ENCODE measurements around the gene PSMA3. TPM values are rescaled to one million over a fixed set of nuclear protein-coding genes. Genes with fewer than 3 reads are reported as not detected.

The PSMA3 gene
- total and polyA plus RNA-seq, 3 experiments from 2014 or later: 150 to 343 (median 334) TPM

DNA sequence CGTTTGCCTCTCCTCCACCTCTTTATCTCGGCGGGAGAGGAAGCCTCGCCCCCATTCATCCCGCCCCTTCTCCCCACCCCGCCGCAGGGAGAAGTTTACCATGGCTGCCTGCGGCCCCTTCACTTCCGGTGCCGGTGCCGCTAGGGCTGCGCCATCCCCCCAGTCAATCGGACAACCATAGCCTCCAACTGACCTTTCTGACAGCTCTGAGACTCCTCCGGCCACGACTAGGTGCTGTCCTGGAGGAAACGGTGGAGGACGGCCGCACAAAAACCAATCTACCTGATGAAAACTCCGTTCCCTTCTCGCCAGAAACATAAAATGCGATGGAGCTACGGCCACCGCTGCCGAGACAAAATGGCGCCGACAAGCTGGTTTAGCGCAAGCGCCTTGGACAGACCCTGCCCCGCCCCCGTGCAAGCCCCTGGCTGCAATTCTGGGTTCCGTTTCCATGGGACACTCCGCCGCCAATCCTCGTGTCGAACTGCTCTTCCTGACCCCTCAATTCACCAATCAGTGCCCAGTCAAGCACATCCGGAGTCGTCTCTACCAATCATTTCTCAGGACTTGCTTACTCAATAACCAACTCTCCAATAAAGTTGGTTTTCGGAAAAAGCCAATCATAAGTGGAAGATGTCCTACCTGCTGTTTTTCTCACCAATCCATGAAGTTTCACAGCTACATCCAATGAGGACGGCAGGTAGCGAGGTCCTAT lies 53.3 kb downstream of the PSMA3 start:
- Mint-ChIP-seq H3K4me3 (no peak overlapping the region), H3K9me3 (no peaks in the 10 kb centered on the region), H3K27me3 (peaks cover 0 to 1% of the 10 kb centered on the region in 2 donors), H3K36me3 (peaks cover 4 to 53% (median 7%) of the 10 kb centered on the region in 3 donors), H3K4me1 (peaks cover 49 to 68% (median 64%) of the 10 kb centered on the region in 3 donors), H3K27ac (no peak overlapping the region)
- CTCF ChIA-PET: interaction anchor here (0.8 to 3.5 kb wide), 10 partner anchors 8 to 1029 kb away, joined by 3 to 9 read pairs (median 4); partner anchors contain the start of genes AP5M1, EXOC5, KIAA0586 and PSMA3
- Histone ChIP-seq H3K36me3 (ENCODE audit: insufficient read depth, low read length) (peaks cover 15% of the 10 kb centered on the region), H3K4me1 (ENCODE audit: insufficient read depth, low read length) (peaks cover 46% of the 10 kb centered on the region), H3K27me3 (ENCODE audit: insufficient read depth, low read length, poor library complexity, severe bottlenecking) (no peaks in the 10 kb centered on the region), H3K4me3 (ENCODE audit: low read length) (peak overlapping the region; percentile 86), H3K27ac (ENCODE audit: low read depth, low read length) (peak overlapping the region; percentile 96), H3K9me3 (ENCODE audit: low read length) (no peaks in the 10 kb centered on the region)
- peak; percentile 98 to 99 (median 99) for DNase-seq
- POLR2A ChIA-PET: interaction anchor here (0.5 to 2.9 kb wide), 20 partner anchors 8 to 1951 kb away, joined by 3 to 37 read pairs (median 5); partner anchors contain the start of genes ACTR10, KIAA0586, PPM1A and PSMA3

DNA sequence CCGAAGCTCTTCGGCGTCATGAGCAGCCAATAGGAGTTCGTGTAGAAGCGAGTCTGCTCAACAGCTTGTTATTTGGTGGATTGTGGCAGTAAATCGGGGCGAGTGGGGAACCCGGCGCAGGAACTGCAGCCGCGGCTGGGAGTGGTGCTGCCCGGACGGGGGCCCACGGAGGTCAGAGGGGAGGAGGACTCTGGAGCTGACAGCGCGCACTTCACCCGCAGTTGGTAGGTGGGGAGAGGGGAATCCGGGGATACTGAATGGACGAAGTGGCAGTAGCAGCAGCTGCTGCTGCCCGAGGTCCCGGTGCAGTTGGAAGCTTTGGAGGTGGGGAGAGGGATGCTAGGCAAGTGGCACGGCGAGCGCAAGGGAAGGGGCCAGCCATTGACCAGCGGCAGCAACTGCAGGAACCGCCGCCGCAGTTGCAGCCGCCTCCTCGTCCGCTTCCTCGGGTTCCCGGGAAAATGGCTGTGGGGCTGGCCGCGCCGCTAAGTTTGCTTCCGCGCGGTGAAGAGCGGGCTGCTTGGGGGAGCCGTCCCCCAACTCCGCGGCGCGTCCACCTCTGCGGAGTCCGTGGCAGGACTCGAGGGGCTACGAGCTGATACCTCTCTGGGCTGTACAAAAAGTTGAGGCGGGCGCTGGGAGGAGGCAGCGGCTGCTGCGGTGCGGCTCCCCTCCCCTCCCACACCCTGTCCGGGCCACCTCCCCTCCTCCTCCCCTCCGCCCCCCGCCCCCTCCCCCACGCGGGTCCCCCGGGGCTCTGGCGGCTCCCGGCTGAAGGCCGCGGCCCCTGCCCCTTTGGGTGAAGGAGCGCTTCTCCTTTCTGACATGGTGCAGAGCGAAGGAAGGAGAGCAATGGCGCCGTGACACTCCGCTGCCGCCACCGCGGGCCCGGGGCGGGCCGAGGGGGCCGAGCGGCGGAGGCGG lies 54.1 kb downstream of the PSMA3 start, which contains the start of gene ARID4A:
Gene ARID4A (plus strand): TSS at position 79 of the 924 bp plus-strand sequence. CDS start 1,300 bp downstream, outside the sequence.
- Mint-ChIP-seq H3K27me3 (peaks cover 0 to 1% of the 10 kb centered on the region in 2 donors), H3K36me3 (peaks cover 4 to 52% (median 7%) of the 10 kb centered on the region in 3 donors), H3K27ac (peak within 1 kb of the TSS in 3 of 8 donors; percentile 88 to 97 (median 95)), H3K4me1 (peaks cover 49 to 68% (median 64%) of the 10 kb centered on the region in 3 donors), H3K4me3 (peak within 1 kb of the TSS; percentile 93 to 99 (median 98)), H3K9me3 (no peaks in the 10 kb centered on the region)
- H3K27ac ChIP-seq (ENCODE audit: low read depth, low read length): peak within 1 kb of the TSS; percentile 96
- H3K9me3 ChIP-seq (ENCODE audit: low read length): no peaks in the 10 kb centered on the region
- peaks cover 17% of the 10 kb centered on the region for H3K36me3 ChIP-seq (ENCODE audit: insufficient read depth, low read length)
- DNase-seq: peak; percentile 28 to 94 (median 72)
- peak within 1 kb of the TSS; percentile 86 for H3K4me3 ChIP-seq (ENCODE audit: low read length)
- H3K27me3 ChIP-seq (ENCODE audit: insufficient read depth, low read length, poor library complexity, severe bottlenecking): no peaks in the 10 kb centered on the region
- POLR2A ChIA-PET: interaction anchor here (0.5 to 2.9 kb wide), 19 partner anchors 9 to 1950 kb away, joined by 3 to 37 read pairs (median 5); partner anchors contain the start of genes ACTR10, KIAA0586, PPM1A and PSMA3
- peaks cover 44% of the 10 kb centered on the region for H3K4me1 ChIP-seq (ENCODE audit: insufficient read depth, low read length)
- CTCF ChIA-PET: interaction anchor here (0.8 to 3.5 kb wide), 11 partner anchors 7 to 1030 kb away, joined by 3 to 9 read pairs (median 4); partner anchors contain the start of genes AP5M1, EXOC5, KIAA0586 and PSMA3

DNA sequence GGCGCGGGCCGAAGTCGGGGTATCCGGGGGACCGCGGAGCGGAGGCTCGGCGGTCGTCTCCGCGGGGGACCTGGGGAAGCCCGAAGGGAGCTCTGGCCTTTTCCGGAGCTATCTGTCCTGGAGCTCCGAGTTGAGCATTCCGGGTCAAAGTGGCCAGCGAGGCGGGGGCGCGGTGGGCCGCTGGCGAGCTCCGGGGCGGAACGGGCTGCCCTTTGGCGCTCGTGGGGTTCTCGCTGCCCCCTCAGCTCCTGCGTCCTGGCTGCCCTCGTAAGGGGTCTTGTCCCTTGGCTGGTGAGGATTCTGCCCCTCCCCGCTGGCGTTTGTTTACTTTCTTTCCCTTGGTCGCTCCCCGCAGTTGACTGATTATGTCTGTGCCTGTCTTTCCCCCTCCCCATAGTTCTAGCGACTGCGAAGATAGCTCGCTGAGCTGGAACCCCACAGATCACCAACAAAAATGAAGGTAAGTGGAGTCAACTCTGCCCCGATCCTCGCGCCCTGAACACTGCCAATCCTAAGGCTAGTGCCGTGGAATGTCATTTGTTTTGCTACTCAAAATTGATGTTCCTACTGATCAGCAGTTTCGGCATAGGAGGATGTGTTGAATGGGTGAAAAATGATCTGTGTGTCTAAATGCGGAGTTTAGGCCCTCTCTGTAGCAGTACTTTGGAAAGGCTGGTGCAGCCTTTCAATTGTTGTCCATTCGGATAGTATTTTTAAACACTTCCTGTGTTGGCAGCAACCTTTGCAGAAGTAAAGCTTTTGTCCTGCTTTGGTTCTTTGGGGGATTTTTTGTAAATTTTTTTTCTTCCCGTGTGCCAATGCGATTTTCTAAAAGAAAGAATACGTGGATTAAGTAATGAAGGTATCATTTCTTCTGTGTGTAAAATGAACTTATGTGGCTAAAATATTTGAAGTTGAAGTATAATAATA lies 55.0 kb downstream of the PSMA3 start:
- Mint-ChIP-seq H3K9me3 (no peaks in the 10 kb centered on the region), H3K4me1 (peaks cover 45 to 65% (median 56%) of the 10 kb centered on the region in 3 donors), H3K36me3 (peaks cover 0 to 48% (median 5%) of the 10 kb centered on the region in 3 donors), H3K27me3 (peaks cover 0 to 1% of the 10 kb centered on the region in 2 donors), H3K4me3 (peak overlapping the region; percentile 93 to 99 (median 98)), H3K27ac (peak overlapping the region; percentile 85 to 97 (median 95))
- peak in 2 of 5 donors; percentile 32 to 57 for DNase-seq
- Histone ChIP-seq H3K27me3 (ENCODE audit: insufficient read depth, low read length, poor library complexity, severe bottlenecking) (no peaks in the 10 kb centered on the region), H3K9me3 (ENCODE audit: low read length) (no peaks in the 10 kb centered on the region), H3K36me3 (ENCODE audit: insufficient read depth, low read length) (peaks cover 8% of the 10 kb centered on the region), H3K27ac (ENCODE audit: low read depth, low read length) (peak overlapping the region; percentile 62), H3K4me1 (ENCODE audit: insufficient read depth, low read length) (peaks cover 35% of the 10 kb centered on the region), H3K4me3 (ENCODE audit: low read length) (peak overlapping the region; percentile 72)
- POLR2A ChIA-PET: interaction anchor here (0.6 to 2.9 kb wide), 6 partner anchors 10 to 128 kb away, joined by 4 to 37 read pairs (median 10); partner anchors contain the start of genes ACTR10, KIAA0586, PSMA3 and TIMM9
- CTCF ChIA-PET: interaction anchor here (2.5 to 3.5 kb wide), 2 partner anchors 25 to 53 kb away, joined by 6 to 9 read pairs; no protein-coding TSS in a partner anchor

DNA sequence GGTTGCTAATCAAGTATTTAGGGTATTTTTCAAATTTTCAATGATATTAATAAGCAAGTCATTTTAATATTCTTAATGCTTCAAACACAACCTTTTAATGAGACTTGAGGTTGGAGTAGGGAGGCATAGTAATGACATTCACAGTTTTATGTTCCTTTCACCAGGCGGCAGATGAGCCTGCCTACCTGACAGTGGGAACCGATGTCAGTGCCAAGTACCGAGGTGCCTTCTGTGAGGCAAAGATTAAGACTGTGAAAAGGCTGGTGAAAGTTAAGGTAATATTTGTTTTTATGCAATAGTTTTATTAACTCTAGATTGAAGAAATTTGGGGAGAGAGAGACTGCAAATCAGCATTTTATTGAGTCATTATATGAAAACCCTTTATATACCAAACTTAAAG lies 56.8 kb downstream of the PSMA3 start:
- Histone ChIP-seq H3K9me3 (ENCODE audit: low read length) (no peaks in the 10 kb centered on the region), H3K27ac (ENCODE audit: low read depth, low read length) (no peak overlapping the region), H3K36me3 (ENCODE audit: insufficient read depth, low read length) (peaks cover 19% of the 10 kb centered on the region), H3K4me3 (ENCODE audit: low read length) (no peak overlapping the region), H3K27me3 (ENCODE audit: insufficient read depth, low read length, poor library complexity, severe bottlenecking) (no peaks in the 10 kb centered on the region), H3K4me1 (ENCODE audit: insufficient read depth, low read length) (peaks cover 20% of the 10 kb centered on the region)
- peaks cover 0 to 48% (median 11%) of the 10 kb centered on the region in 3 donors for H3K36me3 Mint-ChIP-seq
- POLR2A ChIA-PET: no interaction called here
- CTCF ChIA-PET: no interaction called here
- no peak overlapping the region for H3K27ac Mint-ChIP-seq
- no peaks in the 10 kb centered on the region for H3K9me3 Mint-ChIP-seq
- H3K4me1 Mint-ChIP-seq: peaks cover 41 to 62% (median 48%) of the 10 kb centered on the region in 3 donors
- H3K27me3 Mint-ChIP-seq: peaks cover 0 to 1% of the 10 kb centered on the region in 2 donors
- H3K4me3 Mint-ChIP-seq: no peak overlapping the region
- no peak for DNase-seq

DNA sequence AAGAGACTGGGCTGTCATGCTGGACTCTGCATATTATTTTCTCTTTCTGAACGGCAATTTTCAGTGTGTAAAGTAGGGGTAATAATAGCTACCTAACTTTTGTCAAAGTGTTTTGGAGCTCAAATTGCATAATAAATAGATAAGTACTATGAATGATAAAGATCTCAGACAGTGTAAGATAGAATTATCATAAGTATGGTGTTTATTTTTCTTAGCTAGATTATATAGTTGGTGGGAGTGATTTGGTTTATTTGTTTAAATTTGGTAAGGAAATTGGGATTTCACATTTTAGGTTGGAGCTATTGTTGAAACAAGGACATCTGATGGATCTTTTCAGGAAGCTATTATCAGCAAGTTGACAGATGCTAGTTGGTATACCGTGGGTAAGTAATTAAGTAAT lies 61.1 kb downstream of the PSMA3 start:
- peak overlapping the region in 2 of 8 donors; percentile 22 to 61 for H3K27ac Mint-ChIP-seq
- peaks cover 20% of the 10 kb centered on the region for H3K36me3 ChIP-seq (ENCODE audit: insufficient read depth, low read length)
- POLR2A ChIA-PET: interaction anchor here (0.8 kb wide), 1 partner anchor 8 kb away, joined by 3 read pairs; no protein-coding TSS in a partner anchor

DNA sequence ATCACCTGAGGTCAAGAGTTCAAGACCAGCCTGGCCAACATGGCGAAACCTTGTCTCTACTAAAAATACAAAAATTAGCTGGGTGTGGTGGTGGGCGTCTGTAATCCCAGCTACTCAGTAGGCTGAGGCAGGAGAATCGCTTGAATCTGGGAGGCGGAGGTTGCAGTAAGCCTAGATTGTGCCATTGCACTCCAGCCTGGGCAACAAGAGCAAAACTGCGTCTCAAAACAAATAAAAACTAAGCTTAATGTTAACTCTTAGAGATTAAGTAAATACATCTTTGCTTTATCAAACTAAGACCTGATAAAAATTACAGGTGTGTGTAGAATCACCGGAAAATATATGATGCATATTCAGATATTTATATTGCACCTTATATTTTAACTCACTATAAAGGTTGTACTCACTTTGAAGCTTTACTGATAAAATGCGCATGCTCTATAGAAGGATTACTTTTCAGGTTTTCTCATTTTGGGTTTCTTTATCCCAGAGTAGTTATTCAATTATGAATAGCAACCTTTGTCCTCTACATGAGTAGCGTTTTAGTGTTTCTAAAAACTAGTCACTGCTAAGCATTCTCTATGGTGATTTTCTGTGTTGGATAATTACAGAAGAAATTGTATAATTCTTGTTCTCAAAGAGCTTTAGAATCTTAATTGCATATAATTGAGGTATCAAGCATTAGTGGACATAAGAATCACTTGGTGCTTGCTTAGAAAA lies 63.1 kb downstream of the PSMA3 start:
- H3K9me3 Mint-ChIP-seq: no peaks in the 10 kb centered on the region
- peaks cover 20% of the 10 kb centered on the region for H3K36me3 ChIP-seq (ENCODE audit: insufficient read depth, low read length)
- CTCF ChIA-PET: interaction anchor here (1.1 kb wide), 1 partner anchor 89 kb away, joined by 3 read pairs; no protein-coding TSS in a partner anchor
- H3K27ac Mint-ChIP-seq: peak overlapping the region in 1 of 8 donors; percentile 50
- no peaks in the 10 kb centered on the region for H3K9me3 ChIP-seq (ENCODE audit: low read length)
- peaks cover 25 to 67% (median 33%) of the 10 kb centered on the region in 3 donors for H3K4me1 Mint-ChIP-seq
- no peaks in the 10 kb centered on the region for H3K4me1 ChIP-seq (ENCODE audit: insufficient read depth, low read length)
- H3K27me3 ChIP-seq (ENCODE audit: insufficient read depth, low read length, poor library complexity, severe bottlenecking): no peaks in the 10 kb centered on the region
- DNase-seq: no peak
- no peaks in the 10 kb centered on the region for H3K27me3 Mint-ChIP-seq
- peaks cover 5 to 74% (median 21%) of the 10 kb centered on the region in 3 donors for H3K36me3 Mint-ChIP-seq
- H3K4me3 Mint-ChIP-seq: no peak overlapping the region
- H3K27ac ChIP-seq (ENCODE audit: low read depth, low read length): no peak overlapping the region
- POLR2A ChIA-PET: no interaction called here
- no peak overlapping the region for H3K4me3 ChIP-seq (ENCODE audit: low read length)

More for the DNA sequence above, 61.1 kb downstream of the PSMA3 start:
- peaks cover 28 to 73% (median 41%) of the 10 kb centered on the region in 3 donors for H3K4me1 Mint-ChIP-seq
- no peak overlapping the region for H3K4me3 Mint-ChIP-seq
- H3K9me3 ChIP-seq (ENCODE audit: low read length): no peaks in the 10 kb centered on the region
- H3K27me3 Mint-ChIP-seq: no peaks in the 10 kb centered on the region
- no peak overlapping the region for H3K4me3 ChIP-seq (ENCODE audit: low read length)
- no peak for DNase-seq
- H3K36me3 Mint-ChIP-seq: peaks cover 5 to 76% (median 18%) of the 10 kb centered on the region in 3 donors
- H3K27me3 ChIP-seq (ENCODE audit: insufficient read depth, low read length, poor library complexity, severe bottlenecking): no peaks in the 10 kb centered on the region
- CTCF ChIA-PET: interaction anchor here (1.0 to 1.3 kb wide), 2 partner anchors 8 to 122 kb away, joined by 3 read pairs; partner anchors contain the start of genes ARID4A, KIAA0586 and TIMM9
- peaks cover 2% of the 10 kb centered on the region for H3K4me1 ChIP-seq (ENCODE audit: insufficient read depth, low read length)
- no peak overlapping the region for H3K27ac ChIP-seq (ENCODE audit: low read depth, low read length)
- no peaks in the 10 kb centered on the region for H3K9me3 Mint-ChIP-seq
